GM19468 (cell line): ENCODE measurements around the gene CCNY.

Source experiments
- ATAC-seq: cut with Tn5 transposase; IDR thresholded peaks from one replicate; pipeline ENCODE4 v1.9.1; 2021; ENCODE audit warnings: mild to moderate bottlenecking, moderate library complexity, moderate number of reproducible peaks; ENCODE audit not compliant: unreplicated experiment; ENCODE audit errors: extremely low read depth

Gene CCNY

GRCh38 chr10:35541720-35542119 is 205.4 kb downstream of the CCNY start:
- no peak for ATAC-seq

GRCh38 chr10:35542303-35542702 is 206.0 kb downstream of the CCNY start:
- ATAC-seq = no peak

- ATAC-seq = no peak
Measured at GRCh38 chr10:35545079-35545657, 208.9 kb downstream of the CCNY start.

- no peak for ATAC-seq
Measured at GRCh38 chr10:35545878-35546590, 209.7 kb downstream of the CCNY start.

- no peak for ATAC-seq
Measured at GRCh38 chr10:35546824-35547225, 210.5 kb downstream of the CCNY start.

GRCh38 chr10:35552650-35553342 is 216.5 kb downstream of the CCNY start:
- ATAC-seq = no peak

GRCh38 chr10:35554036-35554435 is 217.7 kb downstream of the CCNY start:
- ATAC-seq = no peak

GRCh38 chr10:35554461-35555056 is 218.2 kb downstream of the CCNY start:
- ATAC-seq = peak; percentile 42

GRCh38 chr10:35555962-35556930 is 219.9 kb downstream of the CCNY start:
- ATAC-seq = no peak

GRCh38 chr10:35558276-35558675 is 222.0 kb downstream of the CCNY start:
- ATAC-seq = no peak

GRCh38 chr10:35559416-35559815 is 223.1 kb downstream of the CCNY start:
- ATAC-seq = no peak

- ATAC-seq = no peak
Measured at GRCh38 chr10:35561715-35562114, 225.4 kb downstream of the CCNY start.

- no peak for ATAC-seq
Measured at GRCh38 chr10:35562427-35562826, 226.1 kb downstream of the CCNY start.

GRCh38 chr10:35563261-35563891 is 227.1 kb downstream of the CCNY start:
- no peak for ATAC-seq

GRCh38 chr10:35564341-35564968 is 228.1 kb downstream of the CCNY start:
- ATAC-seq = no peak

- ATAC-seq = no peak
Measured at GRCh38 chr10:35565602-35566081, 229.3 kb downstream of the CCNY start.

GRCh38 chr10:35567951-35568350 is 231.6 kb downstream of the CCNY start:
- no peak for ATAC-seq

GRCh38 chr10:35568483-35569015 is 232.2 kb downstream of the CCNY start:
- no peak for ATAC-seq
